Anterior cingulate cortex (tissue), 58 donors: Measurements from ENCODE around the gene C6orf62.
A peak's percentile ranks its signal among the peaks of the same experiment; 100 is the strongest.
"Not testable (repeated sequence)": the region's sequence is repeated elsewhere in the genome, so short reads cannot be mapped to it uniquely, and the experiment has no call there.

Experiments used
- DNase-seq, 58 donors: peaks; one replicate each; lab custom pipeline; 2025; lab: John Stamatoyannopoulos, UW

C6orf62 gene

DNA sequence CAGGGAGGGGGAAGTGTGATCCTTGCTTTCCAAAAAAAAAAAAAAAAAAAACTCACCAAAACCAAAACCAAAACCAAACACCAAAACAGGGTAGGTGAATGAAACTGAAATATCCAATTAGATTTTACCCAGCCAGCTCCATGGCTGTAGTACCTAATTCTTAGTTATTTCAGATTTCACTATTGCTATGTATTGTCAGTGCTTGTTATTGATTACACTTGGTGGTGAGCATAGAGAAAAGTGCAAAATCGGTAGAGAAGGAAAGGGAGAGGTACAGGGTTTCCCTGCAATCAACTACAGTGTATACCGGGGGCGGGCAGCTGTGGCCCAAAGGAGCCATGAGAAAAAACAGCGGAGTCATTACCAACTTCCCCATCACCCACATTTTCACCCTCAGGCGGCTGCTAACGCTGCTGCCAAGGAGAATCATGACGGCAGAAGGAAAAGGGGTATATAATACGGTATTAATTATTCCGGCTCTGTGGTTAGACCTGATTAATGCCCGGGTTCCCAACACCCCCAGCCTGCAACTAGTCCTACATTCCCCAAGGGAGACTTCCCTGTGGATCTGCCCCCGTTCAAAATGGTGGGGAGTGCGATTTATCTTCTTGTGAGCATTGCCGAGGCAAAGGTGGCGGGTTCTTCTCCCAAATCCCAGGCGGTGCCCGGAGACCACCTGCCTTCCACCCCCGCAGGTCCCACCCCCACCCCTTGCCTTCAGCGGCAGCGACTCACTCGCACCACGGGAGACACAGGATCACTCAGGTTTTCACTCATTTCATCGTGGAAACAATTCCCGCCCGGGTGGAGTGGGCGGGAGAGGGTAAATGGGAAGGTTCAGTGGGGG is at the start of gene C6orf62:
Gene C6orf62, minus strand, starts transcription at position 30 of the 847 bp plus-strand sequence. CDS start 486 bp downstream, outside the sequence.
- peak in 15 of 58 donors; percentile 6 to 45 (median 15) for DNase-seq

GRCh38 chr6:24768361-24768760 is 49.4 kb upstream of the C6orf62 start:
- DNase-seq: no peak

DNA sequence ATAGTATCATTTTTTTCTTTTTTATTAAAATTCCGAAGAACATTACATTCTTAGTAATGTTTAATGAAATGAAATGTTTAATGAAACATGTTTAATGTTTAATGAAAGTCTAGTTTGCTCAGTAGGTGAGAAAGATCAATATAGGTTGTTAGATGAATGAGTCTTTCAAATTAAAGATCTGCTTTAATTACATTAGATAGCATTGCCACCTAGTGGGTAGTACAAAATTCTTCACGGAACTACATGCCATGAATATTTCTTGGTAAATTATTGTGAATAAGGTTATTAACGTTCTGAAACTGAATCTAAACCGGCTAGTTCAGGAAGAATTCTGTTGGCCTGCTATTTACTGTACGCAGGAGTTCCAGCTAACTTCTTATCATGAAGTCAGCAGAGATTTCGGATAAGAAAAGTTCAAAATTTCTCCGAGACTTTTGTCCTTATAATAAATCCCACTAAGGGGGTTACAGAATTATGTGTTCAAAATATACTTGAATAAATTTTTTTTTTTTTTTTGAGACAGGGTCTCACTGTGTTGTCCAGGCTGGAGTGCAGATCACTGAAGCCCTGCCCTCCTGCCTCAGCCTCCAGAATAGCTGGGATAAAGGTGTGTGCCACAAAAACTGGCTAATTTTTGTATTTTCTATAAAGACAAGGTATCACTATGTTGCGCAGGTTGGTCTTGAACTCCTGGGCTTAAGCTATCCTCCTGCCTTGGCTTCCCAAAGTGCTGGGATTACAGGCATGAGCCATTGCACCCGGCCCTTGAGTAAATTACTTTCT is 47.9 kb upstream of the C6orf62 start:
- no peak for DNase-seq

GRCh38 chr6:24765968-24766367 is 47.0 kb upstream of the C6orf62 start:
- not testable (repeated sequence) for DNase-seq

DNA sequence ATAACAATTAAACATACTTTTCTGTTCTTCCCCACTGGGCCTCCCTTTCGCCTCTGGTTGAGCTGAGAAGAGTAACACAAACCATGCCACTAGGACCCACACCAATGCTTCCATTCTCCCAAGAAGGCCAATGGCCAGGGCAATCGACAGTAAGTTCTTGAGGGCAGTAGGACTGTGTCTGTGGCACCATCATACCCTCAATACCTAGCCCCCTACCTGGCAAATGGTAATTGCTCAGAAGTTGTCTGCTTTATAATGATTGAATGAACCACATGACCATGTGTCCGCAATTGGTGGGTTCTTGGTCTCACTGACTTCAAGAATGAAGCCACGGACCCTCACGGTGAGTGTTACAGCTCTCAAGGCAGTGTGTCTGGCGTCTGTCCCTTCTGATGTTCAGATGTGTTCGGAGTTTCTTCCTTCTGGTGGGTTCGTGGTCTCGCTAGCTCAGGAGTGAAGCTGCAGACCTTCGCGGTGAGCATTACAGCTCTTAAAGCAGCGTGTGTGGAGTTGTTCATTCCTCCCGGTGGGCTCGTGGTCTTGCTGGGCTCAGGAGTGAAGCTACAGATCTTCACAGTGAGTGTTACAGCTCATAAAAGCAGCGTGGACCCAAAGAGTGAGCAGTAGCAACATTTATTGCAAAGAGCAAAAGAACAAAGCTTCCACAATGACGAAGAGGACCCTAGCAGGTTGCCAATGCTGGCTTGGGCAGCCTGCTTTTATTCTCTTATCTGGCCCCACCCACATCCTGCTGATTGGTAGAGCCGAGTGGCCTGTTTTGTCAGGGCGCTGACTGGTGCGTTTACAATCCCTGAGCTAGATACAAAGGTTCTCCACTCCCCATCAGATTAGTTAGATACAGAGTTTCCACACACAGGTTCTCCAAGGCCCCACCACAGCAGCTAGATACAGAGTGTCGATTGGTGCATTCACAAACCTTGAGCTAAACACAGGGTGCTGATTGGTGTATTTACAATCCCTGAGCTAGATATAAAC is 46.2 kb upstream of the C6orf62 start:
- DNase-seq: not testable (repeated sequence)

GRCh38 chr6:24763578-24763977 is 44.6 kb upstream of the C6orf62 start:
- no peak for DNase-seq

DNA sequence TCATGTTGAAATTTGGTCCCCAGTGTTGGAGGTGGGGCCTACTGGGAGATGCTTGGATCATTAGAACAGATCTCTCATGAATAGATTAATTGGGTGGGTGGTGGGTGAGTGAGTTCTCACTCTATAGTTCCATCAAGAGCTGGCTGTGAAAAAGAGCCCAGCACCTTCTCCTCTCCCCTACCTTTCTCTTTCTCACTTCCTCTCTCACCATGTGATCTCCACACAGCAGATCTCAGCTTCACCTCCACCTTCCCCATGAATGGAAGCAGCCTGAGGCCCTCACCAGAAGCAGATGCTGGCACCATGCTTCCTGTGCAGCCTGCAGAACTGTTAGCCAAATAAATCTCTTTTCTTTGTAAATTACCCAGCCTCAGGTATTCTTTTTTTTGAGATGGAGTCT is 42.9 kb upstream of the C6orf62 start:
- DNase-seq: no peak

DNA sequence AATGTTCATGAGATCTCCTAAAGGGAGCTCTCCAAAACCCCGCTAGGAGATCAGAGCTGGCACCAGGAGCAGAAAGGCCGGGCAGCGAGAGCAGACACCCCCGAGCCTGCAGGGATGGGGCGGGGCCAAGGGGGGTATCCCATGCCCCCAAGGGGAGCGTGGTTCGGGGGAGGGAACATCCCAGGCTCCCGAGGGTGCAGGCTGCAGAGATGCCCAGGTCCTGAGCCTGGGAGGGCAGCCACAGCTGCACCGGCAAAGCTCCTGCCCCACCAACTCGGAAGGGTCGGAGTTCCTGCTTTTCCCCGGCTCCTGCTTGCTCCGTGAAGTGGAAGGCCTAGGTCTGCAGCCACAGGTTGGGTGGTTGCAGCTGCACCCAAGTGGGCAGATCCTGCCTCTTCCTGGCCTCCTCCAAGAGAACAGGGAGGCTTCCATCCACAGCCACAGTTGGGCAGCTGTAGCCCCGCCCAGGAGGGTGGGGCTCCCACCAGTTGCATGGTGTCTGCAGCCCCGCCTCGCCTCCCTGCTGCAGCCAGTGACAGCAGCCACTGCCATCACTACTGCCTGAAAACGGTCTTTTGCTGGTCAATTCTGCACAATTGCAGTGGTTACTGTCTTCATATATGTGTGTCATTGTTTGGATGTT is 42.4 kb upstream of the C6orf62 start:
- DNase-seq: no peak

DNA sequence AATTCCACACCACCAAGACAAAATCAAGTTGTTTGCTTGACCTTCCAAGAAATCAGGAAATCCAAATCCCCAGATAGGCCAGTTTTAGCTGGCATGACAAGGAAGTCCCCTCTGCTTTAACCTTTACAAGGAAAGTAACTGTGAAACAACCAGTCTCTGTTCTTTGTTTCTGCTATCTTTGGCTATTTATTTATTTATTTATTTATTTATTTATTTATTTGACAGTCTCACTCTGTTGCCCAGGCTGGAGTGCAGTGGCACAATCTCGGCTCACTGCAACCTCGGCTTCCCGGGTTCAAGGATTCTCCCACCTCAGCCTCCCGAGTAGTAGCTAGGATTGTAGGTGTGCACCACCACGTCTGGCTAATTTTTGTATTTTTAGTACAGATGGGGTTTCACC is 41.3 kb upstream of the C6orf62 start:
- no peak for DNase-seq

GRCh38 chr6:24759718-24760117 is 40.8 kb upstream of the C6orf62 start:
- DNase-seq: no peak

DNA sequence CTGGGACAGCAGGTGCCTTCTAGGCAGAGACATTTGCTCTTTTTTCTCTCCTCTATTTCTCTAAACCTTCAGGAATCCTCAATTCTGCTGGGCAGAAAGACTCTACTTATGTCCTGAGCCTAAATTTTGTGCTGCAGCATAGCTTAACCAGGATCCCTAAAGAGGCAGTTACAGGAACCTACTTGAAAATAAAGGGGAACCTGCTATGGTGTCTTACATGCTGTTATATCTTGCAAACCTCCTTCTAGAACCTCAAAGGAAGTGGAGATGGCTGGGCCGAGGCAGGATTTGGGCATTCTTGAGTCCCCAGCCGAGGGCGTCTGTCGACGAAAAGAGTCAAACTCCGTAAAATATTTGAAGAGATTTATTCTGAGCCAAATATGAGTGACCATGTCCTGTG is 38.7 kb upstream of the C6orf62 start:
- DNase-seq: no peak

- DNase-seq: no peak
These were observed 36.3 kb upstream of the C6orf62 start for GRCh38 chr6:24755279-24755678.

GRCh38 chr6:24754378-24754777 is 35.4 kb upstream of the C6orf62 start:
- not testable (repeated sequence) for DNase-seq

DNA sequence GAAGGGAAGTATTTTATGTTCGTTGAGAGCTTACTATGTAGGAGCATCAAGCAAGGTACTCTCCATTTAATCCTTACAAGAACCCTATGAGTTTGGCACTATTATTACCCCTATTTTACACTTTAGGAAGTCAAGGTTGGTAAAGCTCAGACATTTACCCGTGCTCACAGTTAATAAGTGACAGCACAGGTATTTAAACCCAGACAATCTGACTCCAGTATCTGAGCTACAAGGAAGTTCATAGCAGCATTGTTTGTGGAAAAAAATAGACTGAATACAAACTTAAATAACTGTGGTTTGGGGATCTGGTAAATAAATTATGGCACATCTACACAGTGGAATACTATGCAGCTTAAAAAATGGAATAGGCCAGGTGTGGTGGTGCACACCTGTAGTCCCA is 34.6 kb upstream of the C6orf62 start:
- DNase-seq: no peak

- DNase-seq: no peak
These were observed 34.1 kb upstream of the C6orf62 start for GRCh38 chr6:24752917-24753492.

DNA sequence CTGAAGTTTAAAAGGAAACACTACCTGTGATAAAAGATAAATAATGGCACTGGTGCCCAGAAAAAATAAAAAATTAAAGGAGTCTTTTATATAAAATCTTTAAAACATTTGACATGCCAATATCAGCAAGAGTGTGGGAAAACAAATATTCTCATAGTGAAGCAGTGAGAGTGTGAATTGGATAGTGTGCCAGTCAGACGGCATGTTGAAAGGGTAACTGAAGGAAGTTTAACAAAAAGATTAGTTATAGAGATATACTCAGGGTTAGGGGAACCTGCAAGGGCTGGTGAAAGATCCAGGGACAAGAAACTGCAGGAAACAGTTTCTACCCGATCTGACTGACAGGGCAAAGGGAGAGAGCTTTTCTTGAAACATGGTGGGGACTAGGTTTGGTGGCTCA is 33.5 kb upstream of the C6orf62 start:
- DNase-seq: no peak

DNA sequence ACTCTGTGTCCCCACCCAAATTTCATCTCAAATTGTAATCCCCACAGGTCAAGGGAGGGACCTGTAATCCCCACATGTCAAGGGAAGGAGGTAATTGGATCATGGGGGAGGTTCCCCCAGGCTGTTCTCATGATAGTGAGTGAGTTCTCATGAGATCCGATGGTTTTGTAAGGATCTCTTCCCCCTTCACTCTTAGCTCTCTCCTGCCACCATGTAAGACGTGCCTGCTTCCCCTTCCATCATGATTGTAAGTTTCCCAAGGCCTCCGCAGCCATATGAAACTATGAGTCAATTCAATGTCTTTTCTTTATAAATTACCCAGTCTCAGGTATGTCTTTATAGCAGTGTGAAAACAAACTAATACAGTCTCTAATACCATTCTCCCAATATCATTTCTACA is 31.9 kb upstream of the C6orf62 start:
- DNase-seq: not testable (repeated sequence)

DNA sequence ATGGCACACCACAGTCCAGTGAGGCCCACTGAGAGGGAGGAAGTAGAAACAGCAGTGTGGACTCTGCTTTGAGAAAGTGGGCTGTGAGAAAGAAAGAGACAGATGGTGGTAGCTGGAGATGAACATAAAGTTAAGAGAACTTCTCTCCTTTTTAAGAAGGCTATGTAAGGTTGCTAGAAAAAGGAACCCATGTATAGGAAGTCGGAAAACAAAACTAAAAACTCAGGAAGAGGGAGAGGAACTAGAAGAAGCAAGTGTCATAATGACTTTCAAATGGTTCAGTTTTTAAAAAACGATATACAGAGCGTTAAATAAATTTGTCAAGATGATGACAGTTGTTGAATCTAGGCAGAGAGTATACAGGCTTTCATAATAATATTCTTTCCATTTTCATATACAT is 30.3 kb upstream of the C6orf62 start:
- DNase-seq: no peak

DNA sequence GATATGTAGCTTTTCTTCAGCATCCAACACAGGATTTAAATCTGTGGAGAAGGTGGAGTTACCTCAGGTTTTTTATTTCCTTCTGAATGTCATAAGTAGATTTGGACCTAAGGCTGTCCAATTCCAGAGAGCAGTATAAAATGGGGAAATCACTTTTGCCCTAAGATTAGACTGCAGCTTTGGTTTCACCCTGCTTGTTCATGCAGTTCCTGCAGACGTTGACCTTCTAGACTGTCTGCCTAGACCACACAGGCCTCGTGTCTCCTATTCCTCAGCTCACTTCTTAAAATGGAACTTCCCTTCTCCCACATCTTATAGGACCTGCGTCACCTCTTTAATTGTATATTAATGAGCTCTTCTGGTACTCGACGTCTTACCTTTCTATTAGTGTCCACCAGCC is 26.0 kb upstream of the C6orf62 start:
- DNase-seq: peak in 7 of 58 donors; percentile 2 to 46 (median 9)

GRCh38 chr6:24743944-24744335 is 25.0 kb upstream of the C6orf62 start:
- no peak for DNase-seq
